Measurements from ENCODE around the gene PKN3.
"Not testable (repeated sequence)": the region's sequence is repeated elsewhere in the genome, so short reads cannot be mapped to it uniquely, and the experiment has no call there.

PKN3 gene

GRCh38 chr9:128702445-128702948, at the start of gene PKN3:
Gene PKN3, plus strand, starts transcription at chr9:128702503. Its CDS starts 413 bp downstream, at chr9:128702916.
- DNase-seq, result peak; percentile 85

DNA sequence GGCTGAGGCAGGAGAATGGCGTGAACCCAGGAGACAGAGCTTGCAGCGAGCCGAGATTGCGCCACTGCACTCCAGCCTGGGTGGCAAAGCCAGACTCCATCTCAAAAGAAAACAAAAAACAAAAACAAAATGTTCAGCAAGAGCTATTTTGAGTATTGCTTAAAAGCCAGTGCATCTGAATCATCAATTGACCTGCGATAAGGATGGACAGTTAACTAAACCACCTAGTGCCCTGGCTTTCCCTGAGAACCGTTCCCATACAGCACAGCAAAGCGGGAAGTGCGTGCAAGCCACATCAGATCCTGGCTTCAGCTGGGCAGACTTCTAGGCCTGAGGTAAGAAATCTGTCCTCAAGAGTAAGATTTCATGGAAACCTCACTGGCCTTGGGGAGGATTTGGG, 48.4 kb upstream of the PKN3 start:
- DNase-seq, result no peak

- no peak for DNase-seq
These were observed 47.8 kb upstream of the PKN3 start for GRCh38 chr9:128654481-128654880.

DNA sequence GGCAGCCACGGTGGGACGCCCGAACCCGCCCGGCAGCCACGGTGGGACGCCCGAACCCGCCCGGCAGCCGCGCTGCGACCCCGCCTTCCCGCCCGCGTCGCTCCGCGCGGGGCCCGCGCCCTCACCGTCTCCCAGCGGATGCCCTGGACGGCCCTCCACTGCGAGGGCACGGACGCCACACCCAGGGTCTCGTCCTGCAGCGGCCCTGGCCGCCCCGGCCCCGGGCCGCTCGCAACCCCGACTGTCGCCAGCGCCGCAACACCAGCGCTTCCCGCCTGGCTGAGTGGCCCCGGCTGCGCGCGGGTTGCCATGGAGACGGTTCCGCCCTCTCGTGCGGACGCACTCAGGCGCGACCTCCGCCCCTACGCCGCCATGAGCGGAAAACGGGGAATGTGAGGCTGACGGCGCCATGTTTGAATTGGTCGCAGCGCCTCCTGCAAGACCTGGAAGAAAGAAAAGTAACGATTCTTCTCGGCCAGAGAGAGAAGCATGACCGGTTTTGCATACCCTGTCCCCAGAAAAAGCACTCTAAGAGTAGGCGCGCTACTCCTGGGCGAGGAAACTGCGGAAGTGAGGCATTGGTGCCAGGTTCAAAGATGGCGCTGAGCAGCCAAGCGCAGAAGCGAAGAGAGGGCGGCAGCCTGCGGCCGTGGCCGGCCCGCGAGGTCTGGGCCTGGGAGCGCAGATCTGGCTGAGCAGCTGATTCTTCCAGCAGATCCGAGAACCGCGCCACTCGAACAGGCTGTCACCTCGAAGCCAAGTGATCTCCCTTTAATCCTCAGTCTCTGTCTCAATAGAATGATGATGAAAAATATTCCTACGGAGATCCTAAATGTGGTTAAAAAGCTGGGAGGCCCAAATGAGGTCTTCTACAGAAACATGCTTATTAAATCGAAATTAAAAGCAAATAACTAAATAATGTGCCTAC, 45.6 kb upstream of the PKN3 start, which contains the start of gene DYNC2I2:
DYNC2I2 (minus strand) TSS at position 432 of the 928 bp plus-strand sequence; CDS start at position 311, 121 bp downstream.
- peak; percentile 97 for DNase-seq

- no peak for DNase-seq
These were observed 45.0 kb upstream of the PKN3 start for GRCh38 chr9:128657344-128657704.

GRCh38 chr9:128657796-128658195, 44.5 kb upstream of the PKN3 start:
- DNase-seq, result no peak

- not testable (repeated sequence) for DNase-seq
These were observed 35.8 kb upstream of the PKN3 start for GRCh38 chr9:128666481-128666941.

DNA sequence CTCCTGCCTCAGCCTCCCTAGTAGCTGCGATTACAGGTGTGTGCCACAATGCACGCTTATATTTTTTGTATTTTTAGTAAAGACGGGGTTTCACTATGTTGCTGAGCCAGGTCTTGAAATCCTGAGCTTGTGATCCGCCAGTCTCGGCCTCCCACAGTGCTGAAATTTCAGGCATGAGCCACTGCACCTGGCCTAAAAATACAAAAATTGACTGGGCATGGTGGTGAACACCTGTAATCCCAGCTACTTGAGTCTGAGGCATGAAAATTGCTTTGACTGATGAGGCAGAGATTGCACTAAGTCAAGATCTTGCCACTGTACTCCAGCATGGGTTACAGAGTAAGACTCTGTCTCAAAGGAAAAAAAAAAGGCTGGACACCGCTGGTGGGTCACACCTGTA, 32.5 kb upstream of the PKN3 start:
- DNase-seq, result no peak

DNA sequence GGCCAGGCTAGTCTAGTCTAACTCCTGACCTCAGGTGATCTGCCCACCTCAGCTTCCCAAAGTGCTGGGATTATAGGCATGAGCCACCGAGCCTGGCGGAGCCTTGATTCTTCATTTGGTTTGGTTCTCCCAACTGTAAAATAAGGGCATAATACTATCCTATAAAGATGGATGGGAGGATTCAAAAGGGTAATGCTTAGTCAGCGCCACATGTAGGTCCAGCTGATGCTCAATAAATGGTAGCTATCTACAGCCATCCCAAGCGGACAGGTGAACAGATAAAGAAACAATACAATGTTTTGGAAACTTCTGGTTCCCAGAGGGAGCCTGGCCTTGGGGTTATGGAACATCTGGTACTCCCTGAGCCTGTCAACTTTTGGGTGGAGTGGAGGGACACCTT, 26.9 kb upstream of the PKN3 start:
- no peak for DNase-seq

DNA sequence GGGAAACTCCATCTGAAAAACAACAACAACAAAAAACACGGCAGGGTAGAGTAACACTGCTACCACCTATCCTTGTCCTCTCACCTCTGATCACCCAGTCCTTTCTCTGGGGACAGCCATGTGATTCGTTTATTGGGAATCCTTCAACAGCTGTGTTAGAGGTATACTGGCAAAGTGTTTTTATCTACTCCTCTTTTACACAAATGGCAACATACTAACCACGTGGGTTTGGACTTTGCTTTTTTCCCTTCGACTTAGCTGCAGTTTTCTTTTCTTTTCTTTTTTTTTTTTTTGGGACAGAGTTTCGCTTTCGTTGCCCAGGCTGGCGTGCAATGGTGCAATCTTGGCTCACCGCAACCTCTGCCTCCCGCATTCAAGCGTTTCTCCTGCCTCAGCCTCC, 24.5 kb upstream of the PKN3 start:
- no peak for DNase-seq

- DNase-seq, result no peak
These were observed 18.8 kb upstream of the PKN3 start for GRCh38 chr9:128683340-128684064.

DNA sequence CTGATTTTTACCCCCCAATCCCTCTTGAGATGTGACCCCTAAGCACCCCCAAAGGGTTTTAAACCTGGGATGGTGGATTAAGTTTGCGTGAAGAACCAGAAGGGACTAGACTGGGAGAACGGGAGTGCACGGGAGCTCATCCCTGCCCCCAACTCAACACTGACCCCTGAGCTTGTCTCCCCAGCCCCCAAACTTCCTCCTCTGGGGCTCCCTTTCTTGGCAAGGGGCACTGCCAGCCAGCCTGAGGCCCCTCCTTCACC, 18.3 kb upstream of the PKN3 start:
- DNase-seq, result no peak

- peak; percentile 75 for DNase-seq
These were observed 17.7 kb upstream of the PKN3 start for GRCh38 chr9:128684325-128685199.

GRCh38 chr9:128685636-128686489, 16.4 kb upstream of the PKN3 start:
- DNase-seq, result peak; percentile 59

DNA sequence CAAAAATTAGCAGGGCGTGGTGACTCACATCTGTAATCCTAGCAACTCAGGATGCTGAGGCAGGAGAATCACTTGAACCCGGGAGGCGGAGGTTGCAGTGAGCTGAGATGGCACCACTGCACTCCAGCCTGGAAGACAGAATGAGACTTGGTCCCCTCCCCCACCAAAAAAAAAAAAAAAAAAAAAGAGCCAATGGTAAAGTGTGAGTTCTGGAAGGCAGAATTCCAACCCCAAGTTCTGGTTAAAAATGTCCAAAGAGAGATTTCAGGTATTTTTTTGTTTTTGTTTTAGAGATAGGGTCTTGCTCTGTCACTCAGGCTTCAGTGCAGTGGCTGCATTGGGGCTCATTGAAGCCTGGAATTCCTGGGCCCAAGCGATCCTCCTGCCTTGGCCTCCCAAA, 14.8 kb upstream of the PKN3 start:
- no peak for DNase-seq

GRCh38 chr9:128688501-128689292, 13.6 kb upstream of the PKN3 start, which contains the start of gene SET:
Gene SET, plus strand, starts transcription at chr9:128689222. Its CDS starts 361 bp downstream, at chr9:128689583.
- DNase-seq, result peak; percentile 94

DNA sequence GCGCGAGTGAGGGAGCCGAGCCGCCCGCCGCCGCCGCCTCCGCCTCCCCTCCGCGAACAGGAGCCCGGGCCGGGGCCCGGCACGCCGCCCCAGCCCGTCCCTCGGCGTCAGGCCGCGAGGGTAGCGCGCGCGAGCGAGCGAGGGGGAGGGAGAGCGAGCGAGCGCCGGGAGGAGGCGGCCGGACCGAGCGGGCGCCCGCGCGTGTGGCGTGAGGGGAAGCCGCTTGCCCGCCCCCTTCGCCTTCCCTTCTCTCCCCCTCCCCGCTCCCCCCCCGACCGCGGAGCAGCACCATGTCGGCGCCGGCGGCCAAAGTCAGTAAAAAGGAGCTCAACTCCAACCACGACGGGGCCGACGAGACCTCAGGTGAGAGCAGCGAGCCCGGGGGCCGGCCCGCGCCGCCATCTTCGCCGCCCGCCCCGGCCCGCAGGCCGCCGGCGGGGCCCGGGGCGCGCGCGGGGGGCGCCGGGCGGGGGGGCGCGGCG, 13.0 kb upstream of the PKN3 start:
- DNase-seq, result no peak

GRCh38 chr9:128689820-128690683, 12.3 kb upstream of the PKN3 start:
- peak; percentile 65 for DNase-seq

GRCh38 chr9:128690684-128691034, 11.6 kb upstream of the PKN3 start:
- no peak for DNase-seq

DNA sequence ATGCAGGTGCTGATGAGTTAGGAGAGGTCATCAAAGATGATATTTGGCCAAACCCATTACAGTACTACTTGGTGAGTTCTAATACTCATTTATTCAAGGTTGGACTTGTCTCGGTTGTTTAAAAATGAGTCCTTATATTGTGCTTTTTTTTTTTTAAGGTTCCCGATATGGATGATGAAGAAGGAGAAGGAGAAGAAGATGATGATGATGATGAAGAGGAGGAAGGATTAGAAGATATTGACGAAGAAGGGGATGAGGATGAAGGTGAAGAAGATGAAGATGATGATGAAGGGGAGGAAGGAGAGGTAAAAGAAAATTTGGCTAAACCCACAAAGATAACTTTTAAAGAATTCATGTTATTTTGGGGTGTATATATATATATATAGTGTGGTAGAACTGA, 8.6 kb upstream of the PKN3 start:
- not testable (repeated sequence) for DNase-seq

All from activated naive CD4-positive, alpha-beta T cell treated with anti-CD3 and anti-CD28 coated beads, Interleukin-2, amount 50 U/mL, for 16 hours (primary cell).